ENCODE measurements around the gene ANO4. TPM values are rescaled to one million over a fixed set of nuclear protein-coding genes. Genes with fewer than 3 reads are reported as not detected.
"Not testable (repeated sequence)": the region's sequence is repeated elsewhere in the genome, so short reads cannot be mapped to it uniquely, and the experiment has no call there.

Gene ANO4
- total RNA-seq, 2 donors from 2014 or later: not detected

GRCh38 chr12:101055940-101056339 lies 261.4 kb downstream of the ANO4 start:
- no peaks in the 10 kb centered on the region for H3K36me3 Mint-ChIP-seq (ENCODE audit: low read depth)
- no peak for ATAC-seq (replicated peaks)
- no peaks in the 10 kb centered on the region for H3K4me1 Mint-ChIP-seq
- H3K27me3 Mint-ChIP-seq: no peaks in the 10 kb centered on the region
- H3K9me3 Mint-ChIP-seq: peaks cover 22% of the 10 kb centered on the region
- H3K27ac Mint-ChIP-seq: no peak overlapping the region
- no peak overlapping the region for H3K4me3 Mint-ChIP-seq

GRCh38 chr12:101062508-101062907 lies 267.9 kb downstream of the ANO4 start:
- H3K27me3 Mint-ChIP-seq; H3K4me3 Mint-ChIP-seq; H3K36me3 Mint-ChIP-seq (ENCODE audit: low read depth); H3K4me1 Mint-ChIP-seq; H3K27ac Mint-ChIP-seq; ATAC-seq (replicated peaks): not testable (repeated sequence)
- H3K9me3 Mint-ChIP-seq: peaks cover 18% of the 10 kb centered on the region

- Mint-ChIP-seq H3K4me3 (no peak overlapping the region), H3K9me3 (peaks cover 15% of the 10 kb centered on the region), H3K36me3 (ENCODE audit: low read depth) (no peaks in the 10 kb centered on the region), H3K27me3 (no peaks in the 10 kb centered on the region), H3K27ac (no peak overlapping the region), H3K4me1 (no peaks in the 10 kb centered on the region)
- no peak for ATAC-seq (replicated peaks)
Observed at GRCh38 chr12:101064721-101065120, 270.1 kb downstream of the ANO4 start.

GRCh38 chr12:101066489-101066888 lies 271.9 kb downstream of the ANO4 start:
- H3K4me1 Mint-ChIP-seq: no peaks in the 10 kb centered on the region
- no peaks in the 10 kb centered on the region for H3K36me3 Mint-ChIP-seq (ENCODE audit: low read depth)
- H3K9me3 Mint-ChIP-seq: peaks cover 9% of the 10 kb centered on the region
- H3K27me3 Mint-ChIP-seq: no peaks in the 10 kb centered on the region
- no peak for ATAC-seq (replicated peaks)
- no peak overlapping the region for H3K4me3 Mint-ChIP-seq
- no peak overlapping the region for H3K27ac Mint-ChIP-seq

- H3K9me3 Mint-ChIP-seq: peaks cover 9% of the 10 kb centered on the region
- no peaks in the 10 kb centered on the region for H3K4me1 Mint-ChIP-seq
- H3K4me3 Mint-ChIP-seq: no peak overlapping the region
- H3K27ac Mint-ChIP-seq: no peak overlapping the region
- H3K36me3 Mint-ChIP-seq (ENCODE audit: low read depth): no peaks in the 10 kb centered on the region
- no peak for ATAC-seq (replicated peaks)
- H3K27me3 Mint-ChIP-seq: no peaks in the 10 kb centered on the region
Observed at GRCh38 chr12:101068402-101068801, 273.8 kb downstream of the ANO4 start.

GRCh38 chr12:101068836-101069235 lies 274.3 kb downstream of the ANO4 start:
- Mint-ChIP-seq H3K36me3 (ENCODE audit: low read depth) (no peaks in the 10 kb centered on the region), H3K4me1 (no peaks in the 10 kb centered on the region), H3K27ac (no peak overlapping the region), H3K27me3 (no peaks in the 10 kb centered on the region), H3K4me3 (no peak overlapping the region), H3K9me3 (peaks cover 9% of the 10 kb centered on the region)
- no peak for ATAC-seq (replicated peaks)

- peaks cover 3% of the 10 kb centered on the region for H3K9me3 Mint-ChIP-seq
- no peak overlapping the region for H3K4me3 Mint-ChIP-seq
- no peaks in the 10 kb centered on the region for H3K36me3 Mint-ChIP-seq (ENCODE audit: low read depth)
- ATAC-seq (replicated peaks): peak; percentile 49
- peaks cover 3% of the 10 kb centered on the region for H3K27me3 Mint-ChIP-seq
- peaks cover 5% of the 10 kb centered on the region for H3K4me1 Mint-ChIP-seq
- no peak overlapping the region for H3K27ac Mint-ChIP-seq
Observed at GRCh38 chr12:101074940-101075680, 280.5 kb downstream of the ANO4 start.

- no peak for ATAC-seq (replicated peaks)
- H3K27me3 Mint-ChIP-seq: peaks cover 3% of the 10 kb centered on the region
- H3K4me3 Mint-ChIP-seq: no peak overlapping the region
- peaks cover 3% of the 10 kb centered on the region for H3K9me3 Mint-ChIP-seq
- peaks cover 5% of the 10 kb centered on the region for H3K4me1 Mint-ChIP-seq
- H3K36me3 Mint-ChIP-seq (ENCODE audit: low read depth): no peaks in the 10 kb centered on the region
- H3K27ac Mint-ChIP-seq: no peak overlapping the region
Observed at GRCh38 chr12:101076921-101077320, 282.3 kb downstream of the ANO4 start.

- Mint-ChIP-seq H3K27me3 (peaks cover 3% of the 10 kb centered on the region), H3K27ac (no peak overlapping the region), H3K9me3 (peaks cover 8% of the 10 kb centered on the region), H3K36me3 (ENCODE audit: low read depth) (no peaks in the 10 kb centered on the region), H3K4me1 (peaks cover 5% of the 10 kb centered on the region), H3K4me3 (no peak overlapping the region)
- no peak for ATAC-seq (replicated peaks)
Observed at GRCh38 chr12:101077791-101078528, 283.4 kb downstream of the ANO4 start.

- no peak overlapping the region for H3K4me3 Mint-ChIP-seq
- H3K27ac Mint-ChIP-seq: no peak overlapping the region
- peaks cover 8% of the 10 kb centered on the region for H3K9me3 Mint-ChIP-seq
- no peak for ATAC-seq (replicated peaks)
- H3K36me3 Mint-ChIP-seq (ENCODE audit: low read depth): no peaks in the 10 kb centered on the region
- H3K27me3 Mint-ChIP-seq: peaks cover 5% of the 10 kb centered on the region
- peaks cover 5% of the 10 kb centered on the region for H3K4me1 Mint-ChIP-seq
Observed at GRCh38 chr12:101078536-101079285, 284.1 kb downstream of the ANO4 start.

GRCh38 chr12:101082706-101083105 lies 288.1 kb downstream of the ANO4 start:
- Mint-ChIP-seq H3K36me3 (ENCODE audit: low read depth) (no peaks in the 10 kb centered on the region), H3K4me1 (peaks cover 5% of the 10 kb centered on the region), H3K4me3 (no peak overlapping the region), H3K27me3 (peaks cover 3% of the 10 kb centered on the region), H3K9me3 (peaks cover 8% of the 10 kb centered on the region), H3K27ac (no peak overlapping the region)
- ATAC-seq (replicated peaks): no peak

- Mint-ChIP-seq H3K9me3 (peaks cover 11% of the 10 kb centered on the region), H3K4me1 (no peaks in the 10 kb centered on the region), H3K4me3 (no peak overlapping the region), H3K27me3 (peaks cover 5% of the 10 kb centered on the region), H3K27ac (no peak overlapping the region), H3K36me3 (ENCODE audit: low read depth) (no peaks in the 10 kb centered on the region)
- ATAC-seq (replicated peaks): no peak
Observed at GRCh38 chr12:101086490-101087135, 292.0 kb downstream of the ANO4 start.

- Mint-ChIP-seq H3K4me1 (no peaks in the 10 kb centered on the region), H3K36me3 (ENCODE audit: low read depth) (no peaks in the 10 kb centered on the region), H3K27me3 (peaks cover 5% of the 10 kb centered on the region), H3K27ac (no peak overlapping the region), H3K4me3 (no peak overlapping the region), H3K9me3 (peaks cover 3% of the 10 kb centered on the region)
- no peak for ATAC-seq (replicated peaks)
Observed at GRCh38 chr12:101087920-101088319, 293.3 kb downstream of the ANO4 start.

- no peaks in the 10 kb centered on the region for H3K36me3 Mint-ChIP-seq (ENCODE audit: low read depth)
- H3K27me3 Mint-ChIP-seq: peaks cover 3% of the 10 kb centered on the region
- no peak for ATAC-seq (replicated peaks)
- peaks cover 3% of the 10 kb centered on the region for H3K9me3 Mint-ChIP-seq
- H3K4me1 Mint-ChIP-seq: no peaks in the 10 kb centered on the region
- no peak overlapping the region for H3K4me3 Mint-ChIP-seq
- H3K27ac Mint-ChIP-seq: no peak overlapping the region
Observed at GRCh38 chr12:101089271-101089670, 294.7 kb downstream of the ANO4 start.
